K562 (cell line): ENCODE measurements around the gene TRAPPC2L. TPM values are rescaled to one million over a fixed set of nuclear protein-coding genes. Genes with fewer than 3 reads are reported as not detected.
A peak's percentile ranks its signal among the peaks of the same experiment; 100 is the strongest.

ENCODE experiments used
- E4F1 ChIP-seq: fragments of 250-450 bp; sonication (Bioruptor Pico); IDR thresholded peaks from 2 replicates; pipeline ENCODE4 v1.5.0; 2021; ENCODE audit warnings: mild to moderate bottlenecking, borderline replicate concordance
- JUN ChIP-seq, 2 experiments: sonication (generic) in 1 of 2; formaldehyde crosslinking in 1 of 2; IDR thresholded peaks; 2 replicates each; pipeline versions ENCODE4 v1.6.1 to v1.8.0; 2012 to 2022; ENCODE audit warnings: borderline replicate concordance in 2 of 2, mild to moderate bottlenecking in 2 of 2, improper control_type of control experiment in 1 of 2, low read depth in 1 of 2, low read length in 1 of 2, missing genetic modification reagents in 1 of 2
- JUND ChIP-seq, 2 experiments: IDR thresholded peaks; 2 replicates in 1 of 2; 3 replicates in 1 of 2; pipeline ENCODE4 v1.6.1; 2011; ENCODE audit warnings: borderline replicate concordance in 2 of 2, low read depth in 2 of 2, low read length in 2 of 2, improper control_type of control experiment in 1 of 2, missing biosample characterization in 1 of 2, missing genetic modification characterization in 1 of 2, missing genetic modification reagents in 1 of 2
- KDM1A ChIP-seq, 2 experiments: fragments of 450-650 bp; IDR thresholded peaks; 2 replicates each; pipeline ENCODE4 v1.6.1; 2016; ENCODE audit warnings: mild to moderate bottlenecking in 2 of 2
- LCOR ChIP-seq: sonication (generic); formaldehyde crosslinking; IDR thresholded peaks from 2 replicates; pipeline ENCODE4 v1.8.0; 2022; ENCODE audit warnings: mild to moderate bottlenecking, missing genetic modification reagents
- MLLT1 ChIP-seq, 2 experiments: fragments of 450-650 bp; IDR thresholded peaks; 2 replicates each; pipeline ENCODE4 v1.6.1; 2016
- MTF1 ChIP-seq: fragments of 250-450 bp; sonication (Bioruptor Pico); IDR thresholded peaks from 2 replicates; pipeline ENCODE4 v1.9.0; 2021; ENCODE audit warnings: moderate library complexity, mild to moderate bottlenecking, inconsistent platforms, borderline replicate concordance
- NCOA2 ChIP-seq, 2 experiments: fragments of 450-650 bp; IDR thresholded peaks; 2 replicates each; pipeline ENCODE4 v1.6.1; 2018; ENCODE audit warnings: mild to moderate bottlenecking in 2 of 2, moderate library complexity in 1 of 2; ENCODE audit not compliant: partially characterized antibody in 2 of 2
- NCOA6 ChIP-seq: fragments of 450-650 bp; IDR thresholded peaks from 2 replicates; pipeline ENCODE4 v1.6.1; 2017; ENCODE audit warnings: mild to moderate bottlenecking
- NFIX ChIP-seq: fragments of 250-450 bp; sonication (Bioruptor Pico); IDR thresholded peaks from 2 replicates; pipeline ENCODE4 v1.4.0; 2020; ENCODE audit warnings: low read depth, mild to moderate bottlenecking, moderate library complexity
- PHB ChIP-seq: fragments of 250-450 bp; sonication (Bioruptor Pico); IDR thresholded peaks from 2 replicates; pipeline ENCODE4 v1.5.0; 2021
- POLR2AphosphoS2 ChIP-seq: IDR thresholded peaks from 2 replicates; pipeline ENCODE4 v1.6.1; 2012; ENCODE audit warnings: low read length, improper control_type of control experiment
- PREB ChIP-seq: sonication (generic); formaldehyde crosslinking; IDR thresholded peaks from 2 replicates; pipeline ENCODE4 v1.8.1; 2023; ENCODE audit warnings: mild to moderate bottlenecking, missing genetic modification reagents
- SMAD2 ChIP-seq: fragments of 150-350 bp; IDR thresholded peaks from 2 replicates; pipeline ENCODE4 v1.6.1; 2014; ENCODE audit warnings: low read depth, mild to moderate bottlenecking, low read length
- TCFL5 ChIP-seq: fragments of 250-450 bp; sonication (Bioruptor Pico); conservative IDR thresholded peaks from 2 replicates; pipeline ENCODE4 v1.6.1; 2021; ENCODE audit warnings: mild to moderate bottlenecking, moderate library complexity, matching md5 sums
- THAP7 ChIP-seq: fragments of 250-450 bp; sonication (Bioruptor Pico); IDR thresholded peaks from 2 replicates; pipeline ENCODE4 v1.5.0; 2021
- polyA plus RNA-seq, 8 experiments: library from polyadenylated mRNA; depleted of rRNA in 4 of 8; stranded (reverse) in 5 of 8; unstranded in 3 of 8; fragments of >200 nt; fragmentation: Nextera tagmentation in 2 of 8; fragmentation: Illumina TruSeq in 1 of 8; extraction: Ambion mirVana in 2 of 8; extraction: Trizol in 1 of 8; gene quantifications; 2 replicates each; pipeline versions ENCODE4 v1.2.1 to v1.2.3, GENCODE V29; 2011 to 2014; ENCODE audit warnings: inconsistent platforms in 1 of 8, missing spikeins in 1 of 8
- total RNA-seq, 7 experiments: library from RNA; depleted of rRNA in 6 of 7; stranded (reverse); fragments of >200 nt in 6 of 7; fragmentation: Illumina TruSeq in 2 of 7; extraction: Trizol in 2 of 7; gene quantifications; 2 replicates each; pipeline versions ENCODE4 v1.2.1 to v1.2.3, GENCODE V29; 2011 to 2021; ENCODE audit warnings: low replicate concordance in 1 of 7
- TF ChIP-seq, protein P1 (sequence below), 2 experiments: fragments of 150-350 bp in 1 of 2; IDR thresholded peaks; 2 replicates each; pipeline ENCODE4 v1.6.1; 2012 to 2016; ENCODE audit warnings: low read depth in 2 of 2, low read length in 2 of 2, mild to moderate bottlenecking in 1 of 2, moderate library complexity in 1 of 2

TRAPPC2L gene
- total and polyA plus RNA-seq, 9 of the 15 experiments (the other 6 are each of a cell fraction or from before 2014, with no cell fraction given): 60.4 to 398 (median 97.5) TPM

GRCh38 chr16:88810166-88810911, 46.6 kb upstream of the TRAPPC2L start (continued):
- TF ChIP-seq THAP7 (CRISPR knock-in tag) (peak; percentile 74; the same call in 1 of the 2 replicates), E4F1 (no peak), POLR2AphosphoS2 (peak; percentile 13; the same call in 1 of the 2 replicates), PREB (CRISPR knock-in tag) (no peak), TCFL5 (CRISPR knock-in tag) (no peak), SMAD2 (no peak), NFIX (no peak), MTF1 (no peak), JUND (IDR thresholded peaks at IDR 0.05; ENCODE audit: borderline replicate concordance, low read depth, low read length) (no peak), JUND (tag; IDR thresholded peaks at IDR 0.05; ENCODE audit: borderline replicate concordance, low read depth, low read length) (no peak), NCOA6 (no peak), JUN (IDR thresholded peaks at IDR 0.05; ENCODE audit: borderline replicate concordance, low read depth, low read length) (no peak), JUN (CRISPR knock-in tag; IDR thresholded peaks at IDR 0.05; ENCODE audit: borderline replicate concordance) (no peak), MLLT1 (IDR thresholded peaks at IDR 0.05) (no peak), LCOR (0 out of 2 replicates have a peak, but pooled peaks have one; percentile 31), PHB (no peak), KDM1A (IDR thresholded peaks at IDR 0.05) (peak in 1 of 2 experiments; percentile 56; a peak in 1 of 4 replicates), NCOA2 (IDR thresholded peaks at IDR 0.05; ENCODE audit: partially characterized antibody in 2 of 2) (no peak)
- TF ChIP-seq, protein P1, sequence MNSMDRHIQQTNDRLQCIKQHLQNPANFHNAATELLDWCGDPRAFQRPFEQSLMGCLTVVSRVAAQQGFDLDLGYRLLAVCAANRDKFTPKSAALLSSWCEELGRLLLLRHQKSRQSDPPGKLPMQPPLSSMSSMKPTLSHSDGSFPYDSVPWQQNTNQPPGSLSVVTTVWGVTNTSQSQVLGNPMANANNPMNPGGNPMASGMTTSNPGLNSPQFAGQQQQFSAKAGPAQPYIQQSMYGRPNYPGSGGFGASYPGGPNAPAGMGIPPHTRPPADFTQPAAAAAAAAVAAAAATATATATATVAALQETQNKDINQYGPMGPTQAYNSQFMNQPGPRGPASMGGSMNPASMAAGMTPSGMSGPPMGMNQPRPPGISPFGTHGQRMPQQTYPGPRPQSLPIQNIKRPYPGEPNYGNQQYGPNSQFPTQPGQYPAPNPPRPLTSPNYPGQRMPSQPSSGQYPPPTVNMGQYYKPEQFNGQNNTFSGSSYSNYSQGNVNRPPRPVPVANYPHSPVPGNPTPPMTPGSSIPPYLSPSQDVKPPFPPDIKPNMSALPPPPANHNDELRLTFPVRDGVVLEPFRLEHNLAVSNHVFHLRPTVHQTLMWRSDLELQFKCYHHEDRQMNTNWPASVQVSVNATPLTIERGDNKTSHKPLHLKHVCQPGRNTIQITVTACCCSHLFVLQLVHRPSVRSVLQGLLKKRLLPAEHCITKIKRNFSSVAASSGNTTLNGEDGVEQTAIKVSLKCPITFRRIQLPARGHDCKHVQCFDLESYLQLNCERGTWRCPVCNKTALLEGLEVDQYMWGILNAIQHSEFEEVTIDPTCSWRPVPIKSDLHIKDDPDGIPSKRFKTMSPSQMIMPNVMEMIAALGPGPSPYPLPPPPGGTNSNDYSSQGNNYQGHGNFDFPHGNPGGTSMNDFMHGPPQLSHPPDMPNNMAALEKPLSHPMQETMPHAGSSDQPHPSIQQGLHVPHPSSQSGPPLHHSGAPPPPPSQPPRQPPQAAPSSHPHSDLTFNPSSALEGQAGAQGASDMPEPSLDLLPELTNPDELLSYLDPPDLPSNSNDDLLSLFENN (IDR thresholded peaks at IDR 0.05; ENCODE audit: low read depth in 2 of 2, low read length in 2 of 2): no peak
